Activated gamma-delta T cell treated with anti-CD3 and anti-CD28 coated beads, Interleukin-2, amount 50 U/mL, for 16 hours (primary cell): ENCODE results near the gene DDX11.
"Not testable (repeated sequence)": the region's sequence is repeated elsewhere in the genome, so short reads cannot be mapped to it uniquely, and the experiment has no call there.

Experiments
- DNase-seq: peaks from one replicate; pipeline ENCODE4 v3.0.0-alpha.2; 2020; ENCODE audit warnings: low read depth

Gene DDX11

GRCh38 chr12:31124158-31124557, 50.5 kb downstream of the DDX11 start:
- not testable (repeated sequence) for DNase-seq

- DNase-seq, result not testable (repeated sequence)
These were observed 51.5 kb downstream of the DDX11 start for GRCh38 chr12:31125171-31125570.

- DNase-seq, result not testable (repeated sequence)
These were observed 53.7 kb downstream of the DDX11 start for GRCh38 chr12:31127209-31127848.

- DNase-seq, result not testable (repeated sequence)
These were observed 62.9 kb downstream of the DDX11 start for GRCh38 chr12:31136581-31136980.

- not testable (repeated sequence) for DNase-seq
These were observed 71.1 kb downstream of the DDX11 start for GRCh38 chr12:31144768-31145167.

- not testable (repeated sequence) for DNase-seq
These were observed 71.6 kb downstream of the DDX11 start for GRCh38 chr12:31145296-31145695.

- DNase-seq, result not testable (repeated sequence)
These were observed 73.8 kb downstream of the DDX11 start for GRCh38 chr12:31147415-31147814.

- DNase-seq, result not testable (repeated sequence)
These were observed 77.1 kb downstream of the DDX11 start for GRCh38 chr12:31150766-31151165.
